H9 (cell line): ENCODE measurements around the gene ANKRD42. TPM values are rescaled to one million over a fixed set of nuclear protein-coding genes. Genes with fewer than 3 reads are reported as not detected.

Source experiments
- DNase-seq: peaks from one replicate; pipeline ENCODE4 v3.0.0-alpha.2; 2017
- H2AFZ ChIP-seq: one replicate; pipeline ENCODE4 v1.6.1; 2013; ENCODE audit warnings: mild to moderate bottlenecking, low read length, control low read depth, moderate library complexity
- H2AK5ac ChIP-seq: 2 replicates; pipeline ENCODE4 v1.6.1; 2013; ENCODE audit warnings: low read length, control low read depth, mixed read lengths; ENCODE audit not compliant: insufficient read length
- H2BK120ac ChIP-seq: one replicate; pipeline ENCODE4 v1.6.1; 2013; ENCODE audit warnings: low read depth, mild to moderate bottlenecking, low read length, control low read depth, inconsistent platforms; ENCODE audit not compliant: poor library complexity, severe bottlenecking
- H2BK12ac ChIP-seq: 2 replicates; pipeline ENCODE4 v1.6.1; 2013; ENCODE audit warnings: low read length, control low read depth, mixed read lengths, low read depth; ENCODE audit not compliant: insufficient read length
- H2BK15ac ChIP-seq: 2 replicates; pipeline ENCODE4 v1.6.1; 2013; ENCODE audit warnings: low read depth, low read length, control low read depth
- H2BK20ac ChIP-seq: one replicate; pipeline ENCODE4 v1.6.1; 2013; ENCODE audit warnings: low read depth, mild to moderate bottlenecking, low read length, control low read depth, inconsistent platforms; ENCODE audit not compliant: poor library complexity, severe bottlenecking
- H2BK5ac ChIP-seq: 2 replicates; pipeline ENCODE4 v1.6.1; 2013; ENCODE audit warnings: low read length, control low read depth, mixed read lengths; ENCODE audit not compliant: insufficient read length
- H3K14ac ChIP-seq: 2 replicates; pipeline ENCODE4 v1.6.1; 2013; ENCODE audit warnings: low read length, control low read depth; ENCODE audit not compliant: insufficient read depth
- H3K18ac ChIP-seq: 2 replicates; pipeline ENCODE4 v1.6.1; 2013; ENCODE audit warnings: low read depth, mild to moderate bottlenecking, mixed read lengths, low read length, control low read depth; ENCODE audit not compliant: insufficient read length
- H3K23ac ChIP-seq: 2 replicates; pipeline ENCODE4 v1.6.1; 2013; ENCODE audit warnings: low read length, control low read depth, mixed read lengths, low read depth; ENCODE audit not compliant: insufficient read length
- H3K23me2 ChIP-seq: 2 replicates; pipeline ENCODE4 v1.6.1; 2013; ENCODE audit warnings: low read depth, mild to moderate bottlenecking, mixed read lengths, low read length, control low read depth; ENCODE audit not compliant: insufficient read length, poor library complexity, severe bottlenecking
- H3K27ac ChIP-seq: 2 replicates; pipeline ENCODE4 v1.5.1; 2013; ENCODE audit warnings: low read length, control low read depth, mixed read lengths, low read depth; ENCODE audit not compliant: insufficient read length
- H3K27me3 ChIP-seq: 2 replicates; pipeline ENCODE4 v1.6.1; 2013; ENCODE audit warnings: low read length, control low read depth, inconsistent platforms; ENCODE audit not compliant: insufficient read depth
- H3K4ac ChIP-seq: 2 replicates; pipeline ENCODE4 v1.6.1; 2013; ENCODE audit warnings: low read depth, mild to moderate bottlenecking, control low read depth, inconsistent platforms, low read length, moderate library complexity
- H3K4me1 ChIP-seq: 2 replicates; pipeline ENCODE4 v1.6.1; 2013; ENCODE audit warnings: low read length, control low read depth, inconsistent platforms; ENCODE audit not compliant: insufficient read depth
- H3K4me2 ChIP-seq: 2 replicates; pipeline ENCODE4 v1.6.1; 2013; ENCODE audit warnings: low read length, control low read depth, mixed read lengths; ENCODE audit not compliant: insufficient read length, insufficient read depth
- H3K56ac ChIP-seq: 2 replicates; pipeline ENCODE4 v1.6.1; 2013; ENCODE audit warnings: low read depth, mild to moderate bottlenecking, mixed read lengths, low read length, control low read depth; ENCODE audit not compliant: insufficient read length
- H3K79me1 ChIP-seq: 2 replicates; pipeline ENCODE4 v1.6.1; 2013; ENCODE audit warnings: low read depth, mild to moderate bottlenecking, moderate library complexity, low read length, control low read depth, inconsistent platforms; ENCODE audit not compliant: insufficient read depth, poor library complexity, severe bottlenecking
- H3K79me2 ChIP-seq: 2 replicates; pipeline ENCODE4 v1.6.1; 2013; ENCODE audit warnings: low read length, control low read depth, inconsistent platforms; ENCODE audit not compliant: insufficient read depth
- H3K9ac ChIP-seq: 2 replicates; pipeline ENCODE4 v1.6.1; 2013; ENCODE audit warnings: low read length, control low read depth, mixed read lengths; ENCODE audit not compliant: insufficient read length; ENCODE audit errors: extremely low read depth
- H3K9me3 ChIP-seq: one replicate; pipeline ENCODE4 v1.6.1; 2013; ENCODE audit warnings: low read depth, low read length, inconsistent platforms; ENCODE audit not compliant: control insufficient read depth
- H3T11ph ChIP-seq: one replicate; pipeline ENCODE4 v1.6.1; 2013; ENCODE audit warnings: mild to moderate bottlenecking, low read length, control low read depth, inconsistent platforms
- H4K20me1 ChIP-seq: one replicate; pipeline ENCODE4 v1.6.1; 2013; ENCODE audit not compliant: control insufficient read depth, insufficient read length, insufficient read depth
- H4K5ac ChIP-seq: 2 replicates; pipeline ENCODE4 v1.6.1; 2013; ENCODE audit warnings: low read depth, mild to moderate bottlenecking, mixed read lengths, low read length, control low read depth; ENCODE audit not compliant: insufficient read length
- H4K8ac ChIP-seq: replicated peaks from 2 replicates; pipeline ENCODE4 v1.6.1; 2013; ENCODE audit warnings: low read length, control low read depth, mixed read lengths, low read depth; ENCODE audit not compliant: insufficient read length
- H4K91ac ChIP-seq: 2 replicates; pipeline ENCODE4 v1.6.1; 2013; ENCODE audit warnings: low read depth, mild to moderate bottlenecking, moderate library complexity, mixed read lengths, low read length, control low read depth; ENCODE audit not compliant: insufficient read length
- H3K27ac Mint-ChIP-seq, 3 experiments: 2 replicates in 2 of 3; 3 replicates in 1 of 3; pipeline ENCODE4 v1.8.0; 2020 to 2021; ENCODE audit warnings: mixed read lengths in 3 of 3, mild to moderate bottlenecking in 1 of 3, moderate library complexity in 1 of 3
- H3K27me3 Mint-ChIP-seq: 2 replicates; pipeline ENCODE4 v1.8.0; 2021; ENCODE audit warnings: low read depth, mild to moderate bottlenecking, moderate library complexity, mixed read lengths
- H3K36me3 Mint-ChIP-seq, 3 experiments: 2 replicates in 2 of 3; 3 replicates in 1 of 3; pipeline ENCODE4 v1.8.0; 2020 to 2021; ENCODE audit warnings: low read depth in 3 of 3, mixed read lengths in 3 of 3; ENCODE audit not compliant: insufficient read depth in 1 of 3
- H3K4me1 Mint-ChIP-seq, 2 experiments: 2 replicates each; pipeline ENCODE4 v1.8.0; 2020; ENCODE audit warnings: mixed read lengths in 2 of 2
- H3K4me3 Mint-ChIP-seq, 2 experiments: 2 replicates in 1 of 2; 3 replicates in 1 of 2; pipeline ENCODE4 v1.8.0; 2020 to 2021; ENCODE audit warnings: mild to moderate bottlenecking in 2 of 2, mixed read lengths in 2 of 2, moderate library complexity in 1 of 2
- H3K9me3 Mint-ChIP-seq, 2 experiments: 2 replicates in 1 of 2; 3 replicates in 1 of 2; pipeline ENCODE4 v1.8.0; 2020; ENCODE audit warnings: mild to moderate bottlenecking in 2 of 2, mixed read lengths in 2 of 2, moderate library complexity in 1 of 2
- WGBS: extraction: QIAGEN DNeasy Blood & Tissue Kit; methylation state at CpG from one replicate; pipeline ENCODE4 v1.1.7; 2013; ENCODE audit warnings: missing lambda C conversion rate, low lambda C conversion rate, mixed read lengths; ENCODE audit not compliant: insufficient read length; ENCODE audit errors: extremely low coverage; 5-methylcytosine and 5-hydroxymethylcytosine counted together
- total RNA-seq: library from RNA; stranded (reverse); gene quantifications from 2 replicates; pipeline ENCODE4 v1.2.1, GENCODE V29; 2021
- TF ChIP-seq, protein P1 (sequence below): fragments of 200-600 bp; sonication (generic); conservative IDR thresholded peaks from 3 replicates; pipeline ENCODE4 v1.8.0; 2021; ENCODE audit warnings: antibody characterized with exemption, mild to moderate bottlenecking

The ANKRD42 gene
- total RNA-seq, 1 experiment from 2014 or later: 4.9 TPM

DNA sequence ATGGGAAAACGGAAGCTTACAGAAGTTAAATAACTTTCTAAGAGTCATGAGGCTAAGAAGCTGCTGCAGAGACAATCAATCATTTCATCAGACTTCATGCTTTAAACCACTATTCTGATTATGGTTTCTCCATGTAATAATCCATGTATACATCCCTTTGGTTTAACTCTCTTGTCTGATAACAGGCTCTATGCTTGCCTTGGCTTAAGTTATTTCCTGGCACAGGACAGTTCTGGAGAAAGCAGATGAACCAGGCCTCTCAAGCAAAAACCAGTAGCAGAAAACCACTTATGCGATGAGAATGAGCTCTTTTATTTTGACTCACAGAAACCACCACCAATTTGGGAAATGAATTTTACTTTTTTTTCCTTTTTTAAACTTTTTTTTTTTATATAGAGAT lies 43.1 kb upstream of the ANKRD42 start:
- no peak for DNase-seq
- Histone ChIP-seq H3K56ac (no peak overlapping the region), H3K79me1 (no peaks in the 10 kb centered on the region), H2AFZ (no peak overlapping the region), H2BK20ac (no peak overlapping the region), H3K23ac (no peak overlapping the region), H3K18ac (no peak overlapping the region), H4K5ac (no peak overlapping the region), H2BK12ac (no peak overlapping the region), H3K79me2 (no peaks in the 10 kb centered on the region), H3K27ac (no peak overlapping the region), H2BK5ac (no peak overlapping the region), H2BK120ac (no peak overlapping the region), H4K20me1 (no peaks in the 10 kb centered on the region), H3K4me1 (no peaks in the 10 kb centered on the region; the same call in 1 of the 2 replicates), H2AK5ac (no peak overlapping the region), H3K23me2 (no peaks in the 10 kb centered on the region), H3K4ac (no peak overlapping the region), H3T11ph (no peak overlapping the region), H3K14ac (no peak overlapping the region), H4K8ac (no peak overlapping the region), H2BK15ac (no peak overlapping the region), H3K27me3 (no peaks in the 10 kb centered on the region), H4K91ac (no peak overlapping the region), H3K4me2 (no peak overlapping the region), H3K9ac (no peak overlapping the region), H3K9me3 (no peaks in the 10 kb centered on the region)
- Mint-ChIP-seq H3K9me3 (no peaks in the 10 kb centered on the region), H3K4me3 (no peak overlapping the region), H3K36me3 (no peaks in the 10 kb centered on the region), H3K27me3 (peaks cover 2% of the 10 kb centered on the region; the same call in 1 of the 2 replicates), H3K27ac (no peak overlapping the region), H3K4me1 (no peaks in the 10 kb centered on the region)
- no CpG with 5 or more reads among the region's 2 CpGs for WGBS
- TF ChIP-seq, protein P1, sequence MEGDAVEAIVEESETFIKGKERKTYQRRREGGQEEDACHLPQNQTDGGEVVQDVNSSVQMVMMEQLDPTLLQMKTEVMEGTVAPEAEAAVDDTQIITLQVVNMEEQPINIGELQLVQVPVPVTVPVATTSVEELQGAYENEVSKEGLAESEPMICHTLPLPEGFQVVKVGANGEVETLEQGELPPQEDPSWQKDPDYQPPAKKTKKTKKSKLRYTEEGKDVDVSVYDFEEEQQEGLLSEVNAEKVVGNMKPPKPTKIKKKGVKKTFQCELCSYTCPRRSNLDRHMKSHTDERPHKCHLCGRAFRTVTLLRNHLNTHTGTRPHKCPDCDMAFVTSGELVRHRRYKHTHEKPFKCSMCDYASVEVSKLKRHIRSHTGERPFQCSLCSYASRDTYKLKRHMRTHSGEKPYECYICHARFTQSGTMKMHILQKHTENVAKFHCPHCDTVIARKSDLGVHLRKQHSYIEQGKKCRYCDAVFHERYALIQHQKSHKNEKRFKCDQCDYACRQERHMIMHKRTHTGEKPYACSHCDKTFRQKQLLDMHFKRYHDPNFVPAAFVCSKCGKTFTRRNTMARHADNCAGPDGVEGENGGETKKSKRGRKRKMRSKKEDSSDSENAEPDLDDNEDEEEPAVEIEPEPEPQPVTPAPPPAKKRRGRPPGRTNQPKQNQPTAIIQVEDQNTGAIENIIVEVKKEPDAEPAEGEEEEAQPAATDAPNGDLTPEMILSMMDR: no peak
